Posterior vena cava (tissue), 2 donors: ENCODE measurements around the gene STON2. TPM values are rescaled to one million over a fixed set of nuclear protein-coding genes. Genes with fewer than 3 reads are reported as not detected.

Experiments used
- DNase-seq: peaks from one replicate; pipeline ENCODE4 v3.0.0-alpha.2; 2020; ENCODE audit warnings: low spot score
- intact Hi-C, 2 donors: fragments of 100-400 bp; cut with DNase I; formaldehyde crosslinking; loops; one replicate each; pipeline versions ENCODE4 v1.14.1 to v1.14.2; 2022 to 2023
- total RNA-seq, 2 donors: library from RNA; stranded (reverse); fragmentation: NEBNext Ultra II Directional; extraction: Animal tissue kit (Norgen Biotek cat#: 25700); gene quantifications; one replicate each; pipeline ENCODE4 v1.2.1, GENCODE V29; 2021
- donor health status: DM: yes; HTN: yes; CAD: no.
- donor health status: DM: yes; HTN: yes; CAD: no.

The STON2 gene
- total RNA-seq, 2 donors from 2014 or later, result 20.5 to 25.1 TPM

- no peak for DNase-seq
- intact Hi-C loops, result loop anchor here in 1 of 2 donors (10.0 kb wide), 1 partner anchor 1764 kb away; no protein-coding TSS in a partner anchor
These were observed 179.6 kb downstream of the STON2 start for GRCh38 chr14:81220580-81220829.

- DNase-seq, result peak; percentile 85
These were observed 180.2 kb downstream of the STON2 start for GRCh38 chr14:81219759-81220579.

GRCh38 chr14:81219210-81219758 is 180.8 kb downstream of the STON2 start:
- intact Hi-C loops, result no loop called here
- DNase-seq, result peak; percentile 95

More at GRCh38 chr14:81219759-81220579, 180.2 kb downstream of the STON2 start:
- intact Hi-C loops, result loop anchor here in 1 of 2 donors (10.0 kb wide), 1 partner anchor 1765 kb away; no protein-coding TSS in a partner anchor

- intact Hi-C loops, result no loop called here
- no peak for DNase-seq
These were observed 188.3 kb downstream of the STON2 start for GRCh38 chr14:81211844-81212243.

Other genes with a start within 250 kb of the STON2 start
- gene GTF2A1, start 179.4 kb downstream of the STON2 start, total RNA-seq, result 10 to 100 TPM; 28.3 to 30.6 TPM
- 100 to 1,000 TPM in 1 of 2 donors, 10 to 100 TPM in 1; 97.5 to 103 TPM for gene SEL1L, start 133.5 kb upstream of the STON2 start, total RNA-seq